Muscle layer of duodenum (tissue), 2 donors: Measurements from ENCODE around the gene ROR2.

Experiments
- H3K27ac ChIP-seq: one replicate; pipeline ENCODE4 v1.7.0; 2013; ENCODE audit warnings: mild to moderate bottlenecking, low read length
- H3K27me3 ChIP-seq: one replicate; pipeline ENCODE4 v1.7.0; 2013; ENCODE audit warnings: low read depth, mild to moderate bottlenecking, control low read depth, low read length
- H3K36me3 ChIP-seq, 2 donors: one replicate each; pipeline ENCODE4 v1.7.0; 2013; ENCODE audit warnings: low read length in 2 of 2, control low read depth in 1 of 2, mild to moderate bottlenecking in 1 of 2; ENCODE audit not compliant: insufficient read depth in 2 of 2, control insufficient read depth in 1 of 2
- H3K4me1 ChIP-seq, 2 donors: one replicate each; pipeline ENCODE4 v1.7.0; 2013; ENCODE audit warnings: low read length in 2 of 2, mild to moderate bottlenecking in 2 of 2, control low read depth in 1 of 2, moderate library complexity in 1 of 2; ENCODE audit not compliant: insufficient read depth in 2 of 2, control insufficient read depth in 1 of 2
- H3K4me3 ChIP-seq, 2 donors: one replicate each; pipeline ENCODE4 v1.7.0; 2013; ENCODE audit warnings: low read length in 2 of 2, low read depth in 1 of 2, mild to moderate bottlenecking in 1 of 2
- H3K9me3 ChIP-seq, 2 donors: one replicate each; pipeline ENCODE4 v1.7.0; 2013; ENCODE audit warnings: low read length in 2 of 2, control low read depth in 1 of 2, mild to moderate bottlenecking in 1 of 2; ENCODE audit not compliant: control insufficient read depth in 1 of 2
- donor health status: healthy.

ROR2 gene

GRCh38 chr9:91884696-91885687 is 65.0 kb downstream of the ROR2 start:
- Histone ChIP-seq H3K27me3 (no peaks in the 10 kb centered on the region), H3K4me3 (no peak overlapping the region), H3K27ac (peak overlapping the region; percentile 47), H3K36me3 (peaks cover 0 to 2% of the 10 kb centered on the region in 2 donors), H3K4me1 (peaks cover 0 to 20% of the 10 kb centered on the region in 2 donors), H3K9me3 (no peaks in the 10 kb centered on the region)

DNA sequence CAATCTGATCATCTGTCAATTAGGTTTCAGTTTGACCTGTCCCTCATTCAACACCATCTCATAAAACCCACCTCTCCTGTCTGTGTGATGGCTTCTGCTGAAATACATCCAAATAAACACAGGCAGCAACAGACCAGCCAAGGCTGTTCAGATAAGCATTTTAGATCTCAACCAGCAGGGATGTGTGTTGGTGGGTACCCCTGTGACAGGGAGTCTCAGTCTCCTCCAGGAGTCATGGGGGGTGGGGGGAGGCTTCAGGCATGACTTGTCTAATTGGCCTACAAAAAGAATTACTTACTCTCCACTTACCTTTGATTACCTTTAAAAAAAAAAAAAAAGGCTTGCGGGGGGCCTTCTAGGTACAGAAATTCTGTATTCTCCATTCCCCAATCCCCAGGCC is 65.9 kb downstream of the ROR2 start:
- Histone ChIP-seq H3K27me3 (no peaks in the 10 kb centered on the region), H3K27ac (no peak overlapping the region), H3K4me3 (no peak overlapping the region), H3K4me1 (peaks cover 0 to 13% of the 10 kb centered on the region in 2 donors), H3K36me3 (peaks cover 0 to 2% of the 10 kb centered on the region in 2 donors), H3K9me3 (no peaks in the 10 kb centered on the region)

- peaks cover 0 to 9% of the 10 kb centered on the region in 2 donors for H3K4me1 ChIP-seq
- no peaks in the 10 kb centered on the region for H3K27me3 ChIP-seq
- peaks cover 0 to 2% of the 10 kb centered on the region in 2 donors for H3K36me3 ChIP-seq
- H3K27ac ChIP-seq = no peak overlapping the region
- H3K9me3 ChIP-seq = no peaks in the 10 kb centered on the region
- H3K4me3 ChIP-seq = no peak overlapping the region
Observed at GRCh38 chr9:91883503-91883902, 66.5 kb downstream of the ROR2 start.

DNA sequence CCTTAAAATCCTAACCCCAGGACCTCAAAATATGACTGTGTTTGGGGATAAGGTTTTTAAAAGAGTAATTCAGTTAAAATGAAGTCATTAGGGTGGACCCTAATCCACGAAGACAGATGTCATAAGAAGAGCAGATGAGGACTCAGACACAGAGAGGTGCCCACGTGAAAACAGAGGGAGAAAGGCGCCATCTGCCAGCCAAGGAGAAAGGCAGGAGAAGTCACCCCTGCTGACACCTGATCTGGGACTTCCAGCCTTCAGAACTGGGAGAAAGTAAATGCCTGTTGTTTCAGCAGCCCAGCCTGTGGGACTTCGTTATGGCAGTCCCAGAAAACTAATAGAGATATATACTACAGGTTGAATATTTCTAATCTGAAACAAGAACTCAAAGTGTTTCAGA is 67.4 kb downstream of the ROR2 start:
- no peak overlapping the region for H3K4me3 ChIP-seq
- H3K27ac ChIP-seq = no peak overlapping the region
- H3K27me3 ChIP-seq = no peaks in the 10 kb centered on the region

GRCh38 chr9:91880378-91880972 is 69.6 kb downstream of the ROR2 start:
- Histone ChIP-seq H3K27me3 (no peaks in the 10 kb centered on the region), H3K27ac (no peak overlapping the region), H3K4me1 (peaks cover 0 to 20% of the 10 kb centered on the region in 2 donors), H3K4me3 (no peak overlapping the region), H3K36me3 (peaks cover 0 to 2% of the 10 kb centered on the region in 2 donors), H3K9me3 (no peaks in the 10 kb centered on the region)

More for the DNA sequence above, 67.4 kb downstream of the ROR2 start:
- H3K9me3 ChIP-seq = no peaks in the 10 kb centered on the region
- peaks cover 0 to 2% of the 10 kb centered on the region in 2 donors for H3K36me3 ChIP-seq
- H3K4me1 ChIP-seq = peaks cover 0 to 10% of the 10 kb centered on the region in 2 donors

- Histone ChIP-seq H3K4me1 (peaks cover 4 to 22% of the 10 kb centered on the region in 2 donors), H3K27ac (no peak overlapping the region), H3K27me3 (no peaks in the 10 kb centered on the region), H3K9me3 (no peaks in the 10 kb centered on the region), H3K36me3 (peaks cover 0 to 2% of the 10 kb centered on the region in 2 donors), H3K4me3 (no peak overlapping the region)
Observed at GRCh38 chr9:91879231-91879630, 70.8 kb downstream of the ROR2 start.

GRCh38 chr9:91873637-91874051 is 76.4 kb downstream of the ROR2 start:
- H3K4me3 ChIP-seq = no peak overlapping the region
- peak overlapping the region; percentile 64 for H3K27ac ChIP-seq
- no peaks in the 10 kb centered on the region for H3K9me3 ChIP-seq
- H3K36me3 ChIP-seq = no peaks in the 10 kb centered on the region
- H3K4me1 ChIP-seq = peaks cover 4 to 22% of the 10 kb centered on the region in 2 donors
- H3K27me3 ChIP-seq = no peaks in the 10 kb centered on the region

DNA sequence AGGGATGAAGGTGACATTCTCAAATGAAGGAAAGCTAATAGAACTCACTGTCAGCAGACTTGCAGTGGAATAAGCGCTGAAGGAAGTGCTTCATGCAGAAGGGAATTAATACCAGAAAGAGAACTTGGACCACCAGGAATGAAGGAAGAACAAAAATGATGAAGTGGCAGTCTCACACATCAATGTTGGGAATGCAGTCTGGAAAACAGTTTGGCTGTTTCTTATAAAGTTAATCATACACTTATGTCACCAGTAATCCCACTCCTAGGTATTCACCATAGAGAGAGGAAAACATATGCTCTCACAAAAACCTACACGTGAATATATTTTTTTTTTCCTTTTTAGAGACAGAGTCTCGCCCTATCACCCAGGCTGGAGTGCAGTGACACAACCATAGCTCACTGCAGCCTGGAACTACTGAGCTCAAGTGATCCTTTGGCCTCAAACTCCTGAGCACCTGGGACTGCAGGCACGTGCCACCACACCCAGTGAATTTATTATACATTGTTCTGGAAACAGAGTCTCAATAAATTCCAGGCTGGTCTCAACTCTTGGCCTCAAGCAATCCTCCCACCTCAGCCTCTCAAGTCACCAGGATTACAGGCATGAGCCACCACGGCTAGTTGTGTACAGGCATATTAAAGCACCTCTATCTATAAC is 81.2 kb downstream of the ROR2 start:
- Histone ChIP-seq H3K4me3 (no peak overlapping the region), H3K4me1 (peaks cover 0 to 11% of the 10 kb centered on the region in 2 donors), H3K36me3 (no peaks in the 10 kb centered on the region), H3K9me3 (no peaks in the 10 kb centered on the region), H3K27me3 (no peaks in the 10 kb centered on the region), H3K27ac (no peak overlapping the region)

DNA sequence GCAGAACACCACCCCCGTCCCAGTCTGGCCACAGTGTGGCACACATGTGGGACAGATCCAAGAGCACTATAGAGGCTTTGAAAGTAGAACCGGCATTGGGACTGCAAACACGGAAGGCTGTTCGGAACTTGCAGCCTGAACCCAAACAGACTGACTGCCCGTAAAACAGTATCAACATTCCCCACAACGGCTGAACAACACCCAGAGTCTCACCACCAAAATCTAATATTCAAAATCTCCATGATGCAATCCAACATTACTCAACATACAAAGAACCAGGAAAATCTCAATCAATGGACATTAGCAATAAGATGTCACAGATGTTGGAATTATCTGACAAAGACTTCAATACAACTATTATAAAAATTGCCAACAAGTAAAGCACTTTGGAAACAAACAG is 82.3 kb downstream of the ROR2 start:
- Histone ChIP-seq H3K27me3 (no peaks in the 10 kb centered on the region), H3K4me3 (no peak overlapping the region), H3K36me3 (no peaks in the 10 kb centered on the region), H3K4me1 (peaks cover 0 to 15% of the 10 kb centered on the region in 2 donors), H3K9me3 (no peaks in the 10 kb centered on the region), H3K27ac (no peak overlapping the region)

DNA sequence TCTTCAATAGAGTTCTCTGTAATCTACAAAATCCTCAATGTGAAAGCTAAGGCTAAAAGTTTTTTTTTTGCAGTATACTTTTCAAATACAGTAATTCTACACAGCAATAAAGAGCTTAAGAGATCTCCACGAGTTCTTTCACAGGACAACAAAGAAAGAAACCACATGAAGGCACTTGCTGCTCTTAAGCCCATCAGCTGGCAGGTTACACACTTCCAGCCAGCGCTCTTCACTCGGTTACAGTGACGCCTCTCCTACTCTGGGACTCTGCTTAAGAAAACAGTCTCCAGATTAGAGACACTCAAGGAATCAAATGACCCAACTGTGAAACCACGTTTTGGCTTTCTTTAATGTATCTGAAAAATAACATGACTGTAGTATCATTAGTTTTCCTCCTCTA is 85.0 kb downstream of the ROR2 start:
- Histone ChIP-seq H3K27me3 (no peaks in the 10 kb centered on the region), H3K36me3 (no peaks in the 10 kb centered on the region), H3K9me3 (no peaks in the 10 kb centered on the region), H3K4me1 (peaks cover 0 to 15% of the 10 kb centered on the region in 2 donors), H3K27ac (no peak overlapping the region), H3K4me3 (no peak overlapping the region)

DNA sequence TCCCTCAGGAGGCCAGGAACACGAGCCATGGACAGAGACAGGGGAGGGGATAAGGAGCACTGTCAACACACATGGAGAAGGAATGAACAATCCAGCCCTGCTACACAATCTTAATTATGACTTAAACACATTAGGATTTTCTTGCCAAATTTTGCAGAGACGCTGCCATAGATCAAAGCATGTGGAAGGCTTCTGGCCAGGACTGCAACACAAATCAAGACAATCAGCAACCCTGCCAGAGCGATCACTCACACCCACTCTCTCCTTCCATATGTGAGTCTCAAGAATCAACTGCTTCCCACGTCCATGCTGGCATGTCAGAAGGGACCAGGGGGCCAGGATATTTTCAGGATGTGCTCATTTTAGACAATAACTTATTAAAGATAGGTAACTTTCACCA is 85.6 kb downstream of the ROR2 start:
- Histone ChIP-seq H3K27me3 (no peaks in the 10 kb centered on the region), H3K4me3 (no peak overlapping the region), H3K4me1 (peaks cover 0 to 15% of the 10 kb centered on the region in 2 donors), H3K27ac (no peak overlapping the region), H3K36me3 (no peaks in the 10 kb centered on the region), H3K9me3 (no peaks in the 10 kb centered on the region)
